ENCODE data around the gene ARPC5. TPM values are rescaled to one million over a fixed set of nuclear protein-coding genes. Genes with fewer than 3 reads are reported as not detected.

The ARPC5 gene
- total RNA-seq, 2 donors from 2014 or later = 39.2 to 47.0 TPM

DNA sequence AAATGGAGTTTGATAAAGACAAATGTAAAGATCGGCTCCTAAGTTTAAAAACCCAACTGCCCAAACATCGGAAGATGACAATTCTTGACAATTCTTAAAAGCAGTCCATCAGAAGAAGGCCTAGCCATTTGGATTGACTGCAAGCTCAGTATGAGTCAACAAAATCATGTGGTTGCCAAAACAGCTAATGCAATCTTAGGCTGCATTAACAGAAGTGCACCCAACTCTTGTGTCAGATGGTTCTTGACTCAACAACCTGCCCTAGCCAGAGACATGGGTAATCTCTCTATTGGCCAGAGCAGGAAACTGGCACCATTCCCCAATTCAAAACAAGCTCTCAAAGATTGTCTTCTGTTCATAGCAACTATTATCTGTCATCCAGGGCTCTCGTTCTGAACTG, 35.4 kb downstream of the ARPC5 start:
- TF ChIP-seq, protein P1, sequence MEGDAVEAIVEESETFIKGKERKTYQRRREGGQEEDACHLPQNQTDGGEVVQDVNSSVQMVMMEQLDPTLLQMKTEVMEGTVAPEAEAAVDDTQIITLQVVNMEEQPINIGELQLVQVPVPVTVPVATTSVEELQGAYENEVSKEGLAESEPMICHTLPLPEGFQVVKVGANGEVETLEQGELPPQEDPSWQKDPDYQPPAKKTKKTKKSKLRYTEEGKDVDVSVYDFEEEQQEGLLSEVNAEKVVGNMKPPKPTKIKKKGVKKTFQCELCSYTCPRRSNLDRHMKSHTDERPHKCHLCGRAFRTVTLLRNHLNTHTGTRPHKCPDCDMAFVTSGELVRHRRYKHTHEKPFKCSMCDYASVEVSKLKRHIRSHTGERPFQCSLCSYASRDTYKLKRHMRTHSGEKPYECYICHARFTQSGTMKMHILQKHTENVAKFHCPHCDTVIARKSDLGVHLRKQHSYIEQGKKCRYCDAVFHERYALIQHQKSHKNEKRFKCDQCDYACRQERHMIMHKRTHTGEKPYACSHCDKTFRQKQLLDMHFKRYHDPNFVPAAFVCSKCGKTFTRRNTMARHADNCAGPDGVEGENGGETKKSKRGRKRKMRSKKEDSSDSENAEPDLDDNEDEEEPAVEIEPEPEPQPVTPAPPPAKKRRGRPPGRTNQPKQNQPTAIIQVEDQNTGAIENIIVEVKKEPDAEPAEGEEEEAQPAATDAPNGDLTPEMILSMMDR (IDR thresholded peaks at IDR 0.05) = no peak
- peaks cover 0 to 8% of the 10 kb centered on the region in 2 donors for H3K4me1 ChIP-seq
- no peak overlapping the region for H3K4me3 ChIP-seq
- no peaks in the 10 kb centered on the region for H3K9me3 ChIP-seq
- H3K36me3 ChIP-seq = no peaks in the 10 kb centered on the region
- peak overlapping the region; percentile 7 to 44 for H3K27ac ChIP-seq
- H3K27me3 ChIP-seq = no peaks in the 10 kb centered on the region
- DNase-seq (ENCODE audit: low spot score) = peak; percentile 87

DNA sequence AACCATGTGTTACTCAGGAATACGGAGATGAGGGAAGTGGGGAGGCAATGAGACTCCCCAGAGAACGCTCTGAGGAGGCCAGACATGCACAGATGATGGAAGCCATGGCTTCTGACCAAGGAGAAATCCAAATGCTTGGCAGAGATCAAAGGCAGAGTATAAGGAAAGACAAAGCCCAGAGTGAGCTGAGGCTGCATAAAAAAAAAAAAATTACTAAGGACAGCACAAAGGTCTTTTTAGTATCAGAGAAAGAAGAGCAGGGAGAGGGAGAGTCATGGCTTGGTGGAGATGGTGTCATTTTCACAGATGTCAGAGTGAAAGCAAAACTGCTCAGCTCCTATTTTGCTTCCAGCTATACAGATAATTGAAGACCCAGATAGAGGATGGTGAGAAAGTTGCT, 37.2 kb downstream of the ARPC5 start:
- TF ChIP-seq, protein P1 (IDR thresholded peaks at IDR 0.05) = no peak
- Histone ChIP-seq H3K27ac (peak overlapping the region in 1 of 2 donors; percentile 17), H3K9me3 (no peaks in the 10 kb centered on the region), H3K36me3 (no peaks in the 10 kb centered on the region), H3K27me3 (no peaks in the 10 kb centered on the region), H3K4me1 (peaks cover 0 to 8% of the 10 kb centered on the region in 2 donors), H3K4me3 (no peak overlapping the region)
- no peak for DNase-seq (ENCODE audit: low spot score)

DNA sequence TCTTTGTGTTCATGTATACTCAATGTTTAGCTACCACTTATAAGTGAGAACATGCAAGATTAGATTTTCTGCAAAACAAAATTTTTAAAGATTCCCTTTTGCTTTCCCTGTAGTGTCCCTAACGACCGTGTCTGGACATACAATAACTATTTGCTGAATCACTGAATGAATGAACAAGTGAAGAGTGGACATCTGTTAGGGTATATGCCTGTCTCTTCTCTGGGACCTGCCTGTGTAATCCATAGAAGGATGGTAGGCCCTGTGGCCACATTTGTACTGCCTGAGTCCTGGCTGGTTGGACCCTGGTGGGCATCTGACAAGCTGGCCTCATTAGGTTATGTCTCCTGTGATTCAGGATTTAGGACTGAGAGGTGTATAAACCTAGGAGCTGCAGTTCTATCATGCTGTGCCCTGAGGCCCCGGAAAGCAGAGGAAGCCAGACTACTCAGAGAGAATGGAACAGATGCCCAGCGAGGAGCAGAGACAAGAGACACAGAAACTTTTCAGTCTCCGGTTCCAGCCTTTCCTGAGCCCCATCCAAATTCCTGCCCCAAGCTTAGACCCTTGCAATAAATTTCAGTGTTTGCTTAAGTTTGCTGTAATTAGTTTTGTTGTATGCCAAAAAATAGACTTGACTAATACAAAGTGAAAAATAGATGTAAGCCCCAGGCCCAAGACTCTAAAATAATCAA, 37.8 kb downstream of the ARPC5 start:
- Histone ChIP-seq H3K4me1 (peaks cover 0 to 8% of the 10 kb centered on the region in 2 donors), H3K27me3 (no peaks in the 10 kb centered on the region), H3K27ac (no peak overlapping the region), H3K36me3 (no peaks in the 10 kb centered on the region), H3K4me3 (no peak overlapping the region), H3K9me3 (no peaks in the 10 kb centered on the region)
- TF ChIP-seq, protein P1 (IDR thresholded peaks at IDR 0.05) = no peak
- DNase-seq (ENCODE audit: low spot score) = no peak

DNA sequence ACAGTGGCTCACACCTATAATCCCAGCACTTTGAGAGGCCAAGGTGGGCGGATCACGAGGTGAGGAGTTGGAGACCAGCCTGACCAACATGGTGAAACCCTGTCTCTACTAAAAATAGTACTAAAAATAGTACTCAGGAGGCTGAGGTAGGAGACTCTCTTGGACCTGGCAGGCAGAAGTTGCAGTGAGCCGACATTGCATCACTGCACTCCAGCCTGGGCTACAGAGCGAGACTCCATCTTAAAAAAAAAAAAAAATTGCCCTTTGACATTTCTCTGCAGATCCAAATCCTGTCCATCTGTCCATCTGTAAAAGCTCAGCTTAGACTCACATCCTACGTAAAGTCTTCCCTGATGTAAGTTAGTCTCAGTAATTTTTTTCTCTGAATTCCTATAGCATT, 39.1 kb downstream of the ARPC5 start:
- Histone ChIP-seq H3K4me3 (no peak overlapping the region), H3K27ac (no peak overlapping the region), H3K27me3 (no peaks in the 10 kb centered on the region), H3K9me3 (no peaks in the 10 kb centered on the region), H3K4me1 (peaks cover 0 to 8% of the 10 kb centered on the region in 2 donors), H3K36me3 (no peaks in the 10 kb centered on the region)
- no peak for DNase-seq (ENCODE audit: low spot score)
- TF ChIP-seq, protein P1 (IDR thresholded peaks at IDR 0.05) = no peak

DNA sequence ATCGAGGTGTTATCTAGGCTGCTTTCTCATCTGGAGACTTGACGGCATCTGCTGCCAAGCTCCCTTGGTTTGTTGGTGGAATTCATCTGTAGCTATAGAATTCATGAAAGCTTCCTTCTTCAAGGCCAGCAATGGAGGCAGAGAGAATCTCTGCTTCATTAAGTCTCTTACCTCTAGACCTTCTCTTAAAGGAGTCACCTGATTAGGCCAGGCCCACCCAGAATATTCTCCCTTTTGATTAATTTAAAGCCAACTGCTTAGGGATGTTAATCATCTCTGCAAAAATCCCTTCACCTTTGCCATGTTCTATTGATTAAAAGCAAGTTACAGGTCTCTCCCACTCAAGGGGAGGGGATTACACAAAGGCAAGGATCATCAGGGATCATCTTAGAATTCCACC, 40.0 kb downstream of the ARPC5 start:
- TF ChIP-seq, protein P1 (IDR thresholded peaks at IDR 0.05) = no peak
- H3K4me1 ChIP-seq = peaks cover 0 to 6% of the 10 kb centered on the region in 2 donors
- H3K27ac ChIP-seq = no peak overlapping the region
- no peak for DNase-seq (ENCODE audit: low spot score)
- no peaks in the 10 kb centered on the region for H3K9me3 ChIP-seq
- no peak overlapping the region for H3K4me3 ChIP-seq
- no peaks in the 10 kb centered on the region for H3K36me3 ChIP-seq
- no peaks in the 10 kb centered on the region for H3K27me3 ChIP-seq

DNA sequence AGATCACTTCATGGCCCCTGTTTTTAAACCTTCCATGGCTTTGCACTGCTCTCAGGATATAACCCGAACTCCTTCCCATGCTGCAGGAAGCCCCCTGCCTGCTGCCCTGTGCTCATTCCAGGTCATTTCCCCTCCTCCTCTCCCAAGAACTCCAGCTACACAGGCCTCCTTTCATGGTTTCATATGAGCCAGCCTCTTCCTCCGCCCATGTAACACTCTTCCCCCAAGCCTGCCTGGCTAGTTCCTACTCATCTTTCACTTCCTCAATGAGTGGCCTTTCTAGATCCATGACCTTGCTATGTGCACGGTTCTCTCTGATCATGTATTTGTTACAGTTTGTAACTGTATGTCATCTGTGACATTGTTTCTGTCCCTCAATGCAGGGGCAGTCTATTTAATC, 42.2 kb downstream of the ARPC5 start:
- Histone ChIP-seq H3K27me3 (no peaks in the 10 kb centered on the region), H3K4me3 (no peak overlapping the region), H3K4me1 (no peaks in the 10 kb centered on the region), H3K27ac (no peak overlapping the region), H3K36me3 (no peaks in the 10 kb centered on the region), H3K9me3 (no peaks in the 10 kb centered on the region)
- no peak for DNase-seq (ENCODE audit: low spot score)
- TF ChIP-seq, protein P1 (IDR thresholded peaks at IDR 0.05) = no peak

Data from right atrium auricular region (tissue), 2 donors.